PC-3 (cell line): ENCODE data around the gene CELF1.

Source experiments
- CTCF ChIP-seq: fragments of 300-600 bp; sonication (generic); conservative IDR thresholded peaks from 2 replicates; pipeline ENCODE4 v1.5.1; 2017; ENCODE audit warnings: antibody characterized with exemption, low read depth, mild to moderate bottlenecking, low read length
- EZH2 ChIP-seq: fragments of 300-600 bp; sonication (generic); IDR thresholded peaks from one replicate; pipeline ENCODE4 v1.6.1; 2017; ENCODE audit warnings: antibody characterized with exemption, mild to moderate bottlenecking, low read length; ENCODE audit not compliant: unreplicated experiment

- TF ChIP-seq CTCF (no peak), EZH2 (no peak)
Observed at GRCh38 chr11:47469361-47470179, 83.4 kb downstream of the CELF1 start.
